ENCODE results near the gene FOXD4L3. TPM values are rescaled to one million over a fixed set of nuclear protein-coding genes. Genes with fewer than 3 reads are reported as not detected.
"Not testable (repeated sequence)": the region's sequence is repeated elsewhere in the genome, so short reads cannot be mapped to it uniquely, and the experiment has no call there.

The FOXD4L3 gene
- total RNA-seq, 1 experiment from 2014 or later: not detected

GRCh38 chr9:68336639-68337339 is 34.1 kb downstream of the FOXD4L3 start:
- not testable (repeated sequence) for DNase-seq, H3K36me3 ChIP-seq, H3K27me3 ChIP-seq, H3K4me3 ChIP-seq, H3K9me3 ChIP-seq

- not testable (repeated sequence) for H3K36me3 ChIP-seq, H3K4me3 ChIP-seq, DNase-seq, H3K9me3 ChIP-seq, H3K27me3 ChIP-seq
Measured at GRCh38 chr9:68338000-68338399, 35.3 kb downstream of the FOXD4L3 start.

- H3K4me3 ChIP-seq, H3K9me3 ChIP-seq, DNase-seq, H3K27me3 ChIP-seq, H3K36me3 ChIP-seq: not testable (repeated sequence)
Measured at GRCh38 chr9:68342265-68343025, 39.8 kb downstream of the FOXD4L3 start.

- H3K27me3 ChIP-seq, DNase-seq, H3K4me3 ChIP-seq, H3K9me3 ChIP-seq, H3K36me3 ChIP-seq: not testable (repeated sequence)
Measured at GRCh38 chr9:68343242-68343641, 40.6 kb downstream of the FOXD4L3 start.

GRCh38 chr9:68343992-68344391 is 41.3 kb downstream of the FOXD4L3 start:
- H3K9me3 ChIP-seq, H3K27me3 ChIP-seq, DNase-seq, H3K4me3 ChIP-seq, H3K36me3 ChIP-seq: not testable (repeated sequence)

- H3K36me3 ChIP-seq, H3K27me3 ChIP-seq, DNase-seq, H3K9me3 ChIP-seq, H3K4me3 ChIP-seq: not testable (repeated sequence)
Measured at GRCh38 chr9:68351689-68352088, 49.0 kb downstream of the FOXD4L3 start.

Other genes with a start within 250 kb of the FOXD4L3 start
- gene ZNG1C, start 60.9 kb upstream of the FOXD4L3 start, total RNA-seq (2014; rRNA removed; shearing (Covaris generic); ENCODE audit: low replicate concordance): 6.0 and 8.3 TPM in 2 replicates
- gene PGM5, start 53.7 kb downstream of the FOXD4L3 start, total RNA-seq (2014; rRNA removed; shearing (Covaris generic); ENCODE audit: low replicate concordance): 5.1 and 9.3 TPM in 2 replicates
- not detected in 2 replicates for gene TMEM252, start 238.0 kb downstream of the FOXD4L3 start, total RNA-seq (2014; rRNA removed; shearing (Covaris generic); ENCODE audit: low replicate concordance)

Data from MG63 (cell line).